ENCODE measurements around the gene DMXL2. TPM values are rescaled to one million over a fixed set of nuclear protein-coding genes. Genes with fewer than 3 reads are reported as not detected.

DMXL2 gene
- total and polyA plus RNA-seq, 9 of the 15 experiments (the other 6 are each of a cell fraction or from before 2014, with no cell fraction given): 9.3 to 57.7 (median 30.7) TPM

DNA sequence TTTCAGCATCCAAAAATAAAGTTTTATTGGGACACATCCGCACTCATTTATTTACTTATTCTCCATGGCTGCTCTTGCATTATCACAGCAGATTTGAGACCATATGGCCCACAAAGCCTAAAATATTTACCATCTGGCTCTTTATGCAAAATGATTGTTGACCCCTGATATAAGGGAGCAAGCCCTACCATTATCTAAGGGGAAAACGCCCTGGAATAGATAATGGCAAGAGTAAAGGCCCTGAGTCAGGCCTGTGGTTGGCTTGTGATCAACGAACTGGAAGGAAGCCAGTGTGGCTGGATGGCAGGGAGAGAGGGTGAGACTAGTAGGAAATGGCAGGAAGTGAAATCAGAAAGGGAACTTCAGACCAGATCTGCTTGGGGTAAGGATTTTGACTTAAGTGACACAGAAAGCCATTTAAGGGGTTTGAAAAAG, 24.6 kb upstream of the DMXL2 start (continued):
- TF ChIP-seq CREB1 (IDR thresholded peaks at IDR 0.05) (peak; percentile 66; the same call in 1 of the 2 replicates), CREB1 (CRISPR knock-in tag; IDR thresholded peaks at IDR 0.05) (0 out of 2 replicates have a peak, but pooled peaks have one; percentile 19), ZNF561 (CRISPR knock-in tag; conservative IDR thresholded peaks at IDR 0.05) (no peak), PML (IDR thresholded peaks at IDR 0.05; ENCODE audit: low read length) (peak; percentile 97), JUND (IDR thresholded peaks at IDR 0.05; ENCODE audit: borderline replicate concordance, low read depth, low read length) (peak; percentile 87), JUND (tag; IDR thresholded peaks at IDR 0.05; ENCODE audit: borderline replicate concordance, low read depth, low read length) (peak; percentile 86; the same call in 1 of the 3 replicates), ZFP30 (CRISPR knock-in tag; IDR thresholded peaks at IDR 0.05; ENCODE audit: borderline replicate concordance) (no peak), GABPB1 (CRISPR knock-in tag; IDR thresholded peaks at IDR 0.05) (no peak), SRF (CRISPR knock-in tag; IDR thresholded peaks at IDR 0.05) (peak in 1 of 2 experiments; percentile 14; a peak in 1 of 4 replicates), KDM4B (IDR thresholded peaks at IDR 0.05; ENCODE audit: borderline replicate concordance in 2 of 2, low read depth in 1 of 2) (no peak), ZC3H8 (IDR thresholded peaks at IDR 0.05) (no peak), SIN3A (IDR thresholded peaks at IDR 0.05; ENCODE audit: borderline replicate concordance in 2 of 2, control insufficient read depth in 1 of 2, low read depth in 2 of 2, low read length in 2 of 2) (no peak), ZNF668 (CRISPR knock-in tag; IDR thresholded peaks at IDR 0.05) (no peak), KLF13 (tag; IDR thresholded peaks at IDR 0.05; ENCODE audit: borderline replicate concordance, low read depth) (no peak), TCF7 (IDR thresholded peaks at IDR 0.05; ENCODE audit: borderline replicate concordance) (no peak), TARDBP (IDR thresholded peaks at IDR 0.05) (no peak), ZBED1 (IDR thresholded peaks at IDR 0.05) (0 out of 2 replicates have a peak, but pooled peaks have one; percentile 55), ZZZ3 (IDR thresholded peaks at IDR 0.05) (no peak), SREBF2 (CRISPR knock-in tag; IDR thresholded peaks at IDR 0.05) (no peak), CBFB (CRISPR knock-in tag; IDR thresholded peaks at IDR 0.05) (no peak), EZH2 (IDR thresholded peaks at IDR 0.05; ENCODE audit: borderline replicate concordance, low read depth, low read length) (no peak), LCOR (CRISPR knock-in tag; IDR thresholded peaks at IDR 0.05) (peak; percentile 61; the same call in 1 of the 2 replicates), XRCC3 (IDR thresholded peaks at IDR 0.05) (no peak), HNRNPUL1 (IDR thresholded peaks at IDR 0.05; ENCODE audit: low read length) (no peak), FOXK2 (conservative IDR thresholded peaks at IDR 0.05 in 1 of 2, IDR thresholded peaks at IDR 0.05 in 1 of 2; ENCODE audit: low read depth in 2 of 2) (peak; percentile 74 to 83; a peak in 3 of 4 replicates), SRSF1 (IDR thresholded peaks at IDR 0.05; ENCODE audit: low read depth, low read length) (no peak)
- TF ChIP-seq, protein P1, sequence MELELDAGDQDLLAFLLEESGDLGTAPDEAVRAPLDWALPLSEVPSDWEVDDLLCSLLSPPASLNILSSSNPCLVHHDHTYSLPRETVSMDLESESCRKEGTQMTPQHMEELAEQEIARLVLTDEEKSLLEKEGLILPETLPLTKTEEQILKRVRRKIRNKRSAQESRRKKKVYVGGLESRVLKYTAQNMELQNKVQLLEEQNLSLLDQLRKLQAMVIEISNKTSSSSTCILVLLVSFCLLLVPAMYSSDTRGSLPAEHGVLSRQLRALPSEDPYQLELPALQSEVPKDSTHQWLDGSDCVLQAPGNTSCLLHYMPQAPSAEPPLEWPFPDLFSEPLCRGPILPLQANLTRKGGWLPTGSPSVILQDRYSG (tag; conservative IDR thresholded peaks at IDR 0.05; ENCODE audit: low read depth): peak; percentile 71; the same call in 1 of the 2 replicates
- TF ChIP-seq, protein P2, sequence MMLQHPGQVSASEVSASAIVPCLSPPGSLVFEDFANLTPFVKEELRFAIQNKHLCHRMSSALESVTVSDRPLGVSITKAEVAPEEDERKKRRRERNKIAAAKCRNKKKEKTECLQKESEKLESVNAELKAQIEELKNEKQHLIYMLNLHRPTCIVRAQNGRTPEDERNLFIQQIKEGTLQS (IDR thresholded peaks at IDR 0.05): peak; percentile 64; the same call in 1 of the 2 replicates
- TF ChIP-seq, protein P2 (CRISPR knock-in tag; conservative IDR thresholded peaks at IDR 0.05): no peak
